Subcutaneous abdominal adipose tissue (tissue), 5 donors: Measurements from ENCODE around the gene IKZF3.
"Not testable (repeated sequence)": the region's sequence is repeated elsewhere in the genome, so short reads cannot be mapped to it uniquely, and the experiment has no call there.

Experiments used
- H3K27ac ChIP-seq: one replicate; pipeline ENCODE4 v1.7.0; 2013; ENCODE audit warnings: low read depth, mild to moderate bottlenecking, inconsistent platforms, low read length, moderate library complexity
- H3K27me3 ChIP-seq, 5 donors: one replicate each; pipeline ENCODE4 v1.7.0; 2013; ENCODE audit warnings: low read length in 5 of 5, inconsistent platforms in 1 of 5; ENCODE audit not compliant: control insufficient read depth in 5 of 5, insufficient read depth in 4 of 5
- H3K36me3 ChIP-seq, 5 donors: one replicate each; pipeline ENCODE4 v1.7.0; 2013; ENCODE audit warnings: low read length in 5 of 5; ENCODE audit not compliant: control insufficient read depth in 5 of 5, insufficient read depth in 5 of 5
- H3K4me1 ChIP-seq, 5 donors: one replicate each; pipeline ENCODE4 v1.7.0; 2013; ENCODE audit warnings: low read length in 5 of 5, mild to moderate bottlenecking in 3 of 5, moderate library complexity in 1 of 5; ENCODE audit not compliant: control insufficient read depth in 5 of 5, insufficient read depth in 5 of 5
- H3K4me3 ChIP-seq, 5 donors: one replicate each; pipeline ENCODE4 v1.7.0; 2013; ENCODE audit warnings: low read length in 5 of 5, low read depth in 1 of 5
- H3K9ac ChIP-seq, 5 donors: one replicate each; pipeline ENCODE4 v1.7.0; 2013; ENCODE audit warnings: low read length in 5 of 5, mild to moderate bottlenecking in 4 of 5, moderate library complexity in 3 of 5
- H3K9me3 ChIP-seq, 5 donors: one replicate each; pipeline ENCODE4 v1.7.0; 2013; ENCODE audit warnings: low read length in 5 of 5; ENCODE audit not compliant: control insufficient read depth in 5 of 5
- donor health status: healthy.
- donor health status: healthy.
- donor health status: healthy.
- donor health status: healthy.
- donor health status: healthy.

Gene IKZF3

DNA sequence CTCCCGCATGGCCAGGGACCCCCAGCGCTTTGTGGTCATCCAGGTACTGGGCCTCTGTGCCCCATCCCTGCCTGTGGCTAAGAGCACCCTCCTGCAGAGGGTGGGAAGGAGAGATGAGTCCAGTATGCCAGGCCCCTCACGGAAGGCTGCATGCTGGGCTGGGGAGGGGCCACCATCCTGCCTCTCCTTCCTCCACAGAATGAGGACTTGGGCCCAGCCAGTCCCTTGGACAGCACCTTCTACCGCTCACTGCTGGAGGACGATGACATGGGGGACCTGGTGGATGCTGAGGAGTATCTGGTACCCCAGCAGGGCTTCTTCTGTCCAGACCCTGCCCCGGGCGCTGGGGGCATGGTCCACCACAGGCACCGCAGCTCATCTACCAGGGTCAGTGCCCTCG, 137.5 kb downstream of the IKZF3 start:
- Histone ChIP-seq H3K4me1 (peaks cover 3 to 15% (median 10%) of the 10 kb centered on the region in 5 donors), H3K27ac (no peak overlapping the region), H3K27me3 (no peaks in the 10 kb centered on the region), H3K9ac (no peak overlapping the region), H3K36me3 (peaks cover 0 to 39% (median 32%) of the 10 kb centered on the region in 5 donors), H3K4me3 (no peak overlapping the region), H3K9me3 (no peaks in the 10 kb centered on the region)

DNA sequence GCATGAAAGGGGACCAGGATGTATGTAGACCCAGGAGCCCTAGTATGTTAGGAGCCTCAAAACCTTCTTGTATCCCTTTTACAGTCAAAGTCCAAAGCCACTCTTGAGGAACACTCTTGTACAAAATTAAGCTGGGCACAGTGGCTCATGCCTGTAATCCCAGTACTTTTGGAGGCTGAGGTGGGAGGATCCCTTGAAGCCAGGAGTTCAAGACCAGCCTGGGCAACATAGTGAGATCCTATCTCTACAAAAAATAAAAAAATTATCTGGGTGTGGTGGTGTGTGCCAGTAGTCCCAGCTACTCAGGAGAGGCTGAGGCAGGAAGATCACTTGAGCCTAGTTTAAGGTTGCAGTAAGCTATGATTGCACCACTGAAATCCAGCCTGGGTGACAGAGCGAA, 138.2 kb downstream of the IKZF3 start:
- H3K27ac ChIP-seq, H3K27me3 ChIP-seq: not testable (repeated sequence)
- H3K36me3 ChIP-seq: peaks cover 0 to 39% (median 32%) of the 10 kb centered on the region in 5 donors

GRCh38 chr17:39724731-39725130, 139.4 kb downstream of the IKZF3 start:
- Histone ChIP-seq H3K4me3 (no peak overlapping the region), H3K4me1 (peaks cover 2 to 8% (median 6%) of the 10 kb centered on the region in 5 donors), H3K36me3 (peaks cover 0 to 42% (median 35%) of the 10 kb centered on the region in 5 donors), H3K27me3 (no peaks in the 10 kb centered on the region), H3K9me3 (no peaks in the 10 kb centered on the region), H3K27ac (no peak overlapping the region), H3K9ac (no peak overlapping the region)

More for the DNA sequence above, 138.2 kb downstream of the IKZF3 start:
- not testable (repeated sequence) for H3K9me3 ChIP-seq, H3K4me3 ChIP-seq, H3K9ac ChIP-seq
- H3K4me1 ChIP-seq: peaks cover 3 to 15% (median 10%) of the 10 kb centered on the region in 5 donors

GRCh38 chr17:39722965-39723848, 140.9 kb downstream of the IKZF3 start:
- Histone ChIP-seq H3K27ac (no peak overlapping the region), H3K36me3 (peaks cover 0 to 40% (median 32%) of the 10 kb centered on the region in 5 donors), H3K9me3 (no peaks in the 10 kb centered on the region), H3K9ac (no peak overlapping the region), H3K27me3 (no peaks in the 10 kb centered on the region), H3K4me3 (no peak overlapping the region), H3K4me1 (no peaks in the 10 kb centered on the region)

DNA sequence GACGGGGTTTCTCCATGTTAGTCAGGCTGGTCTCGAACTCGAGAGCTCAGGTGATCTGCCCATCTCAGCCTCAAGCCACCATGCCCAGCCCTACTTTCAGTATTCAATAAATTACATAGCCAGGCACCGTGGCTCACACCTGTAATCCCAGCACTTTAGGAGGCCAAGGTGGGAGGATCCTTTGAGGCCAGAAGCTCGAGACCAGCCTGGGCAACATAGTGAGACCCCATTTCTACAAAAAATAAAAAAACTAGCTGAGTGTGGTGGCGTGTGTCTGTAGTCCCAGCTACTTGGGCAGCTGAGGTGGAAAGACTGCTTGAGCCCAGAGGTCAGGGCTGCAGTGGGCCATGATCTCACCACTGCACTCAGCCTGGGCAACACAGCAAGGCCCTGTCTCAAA, 142.0 kb downstream of the IKZF3 start:
- Histone ChIP-seq H3K4me1 (no peaks in the 10 kb centered on the region), H3K27me3 (no peaks in the 10 kb centered on the region), H3K4me3 (no peak overlapping the region), H3K27ac (no peak overlapping the region), H3K9me3 (no peaks in the 10 kb centered on the region), H3K9ac (no peak overlapping the region), H3K36me3 (peaks cover 0 to 31% (median 22%) of the 10 kb centered on the region in 5 donors)

DNA sequence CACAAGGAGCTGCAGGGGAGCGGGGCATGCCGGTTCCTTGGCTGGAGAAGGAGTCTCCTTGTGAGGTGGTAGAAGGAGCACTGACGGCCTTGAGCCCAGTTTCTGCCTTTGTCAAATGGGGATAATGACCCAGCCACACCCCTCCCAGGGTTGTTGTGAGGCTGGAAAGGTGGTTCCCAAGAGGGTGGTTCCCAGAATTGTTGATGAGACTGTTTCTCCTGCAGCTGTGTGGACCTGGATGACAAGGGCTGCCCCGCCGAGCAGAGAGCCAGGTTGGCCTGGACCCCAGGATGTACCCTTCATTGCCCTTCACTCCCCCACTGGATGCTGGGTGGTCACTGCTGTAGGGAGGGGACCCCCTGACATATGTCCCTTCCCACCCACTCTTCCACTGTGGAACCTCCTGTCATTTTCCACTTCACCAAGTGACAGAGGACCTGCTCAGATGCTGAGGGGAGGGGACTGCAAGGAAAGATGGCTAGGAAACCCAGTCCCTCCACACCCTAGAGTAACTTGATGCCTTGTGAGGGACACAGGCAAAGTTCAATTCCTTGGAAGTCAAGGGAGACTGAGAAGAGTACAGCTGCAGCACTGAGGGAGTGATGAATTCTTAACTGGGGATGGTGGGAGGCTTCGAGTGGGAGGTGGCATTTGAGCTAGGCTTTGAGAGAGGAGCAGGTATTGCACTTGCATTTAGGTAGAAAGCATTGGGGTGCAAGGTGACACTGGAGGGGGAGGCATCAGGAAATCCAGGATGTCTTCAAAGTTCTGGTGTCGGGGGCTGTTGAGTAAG, 144.4 kb downstream of the IKZF3 start:
- Histone ChIP-seq H3K36me3 (peaks cover 0 to 33% (median 27%) of the 10 kb centered on the region in 5 donors), H3K9ac (no peak overlapping the region)

DNA sequence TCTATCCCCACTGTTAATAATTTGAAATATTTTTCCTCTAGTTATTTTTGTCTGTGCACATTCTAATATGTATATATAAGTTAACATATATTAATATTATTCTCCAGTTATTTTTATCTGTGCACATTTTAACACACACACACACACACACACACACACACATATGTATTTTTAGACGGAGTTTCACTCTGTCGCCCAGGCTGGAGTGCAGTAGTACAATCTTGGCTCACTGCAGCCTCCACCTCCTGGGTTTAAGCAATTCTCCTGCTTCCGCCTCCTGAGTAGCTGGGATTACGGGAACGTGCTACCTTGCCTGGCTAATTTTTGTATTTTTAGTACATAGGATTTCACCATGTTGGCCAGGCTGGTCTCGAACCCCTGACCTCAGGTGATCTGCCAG, 146.5 kb downstream of the IKZF3 start:
- Histone ChIP-seq H3K36me3 (peaks cover 0 to 37% (median 26%) of the 10 kb centered on the region in 5 donors), H3K9me3 (no peaks in the 10 kb centered on the region), H3K27ac (no peak overlapping the region), H3K4me1 (no peaks in the 10 kb centered on the region), H3K27me3 (no peaks in the 10 kb centered on the region), H3K9ac (no peak overlapping the region), H3K4me3 (no peak overlapping the region)

More for the DNA sequence above, 144.4 kb downstream of the IKZF3 start:
- no peaks in the 10 kb centered on the region for H3K27me3 ChIP-seq
- no peak overlapping the region for H3K4me3 ChIP-seq
- no peaks in the 10 kb centered on the region for H3K4me1 ChIP-seq
- no peaks in the 10 kb centered on the region for H3K9me3 ChIP-seq
- H3K27ac ChIP-seq: no peak overlapping the region

- no peaks in the 10 kb centered on the region for H3K9me3 ChIP-seq
- H3K36me3 ChIP-seq: peaks cover 0 to 43% (median 26%) of the 10 kb centered on the region in 5 donors
- no peaks in the 10 kb centered on the region for H3K4me1 ChIP-seq
- no peaks in the 10 kb centered on the region for H3K27me3 ChIP-seq
- no peak overlapping the region for H3K4me3 ChIP-seq
- no peak overlapping the region for H3K9ac ChIP-seq
- H3K27ac ChIP-seq: no peak overlapping the region
These were observed 147.1 kb downstream of the IKZF3 start for GRCh38 chr17:39716879-39717536.

DNA sequence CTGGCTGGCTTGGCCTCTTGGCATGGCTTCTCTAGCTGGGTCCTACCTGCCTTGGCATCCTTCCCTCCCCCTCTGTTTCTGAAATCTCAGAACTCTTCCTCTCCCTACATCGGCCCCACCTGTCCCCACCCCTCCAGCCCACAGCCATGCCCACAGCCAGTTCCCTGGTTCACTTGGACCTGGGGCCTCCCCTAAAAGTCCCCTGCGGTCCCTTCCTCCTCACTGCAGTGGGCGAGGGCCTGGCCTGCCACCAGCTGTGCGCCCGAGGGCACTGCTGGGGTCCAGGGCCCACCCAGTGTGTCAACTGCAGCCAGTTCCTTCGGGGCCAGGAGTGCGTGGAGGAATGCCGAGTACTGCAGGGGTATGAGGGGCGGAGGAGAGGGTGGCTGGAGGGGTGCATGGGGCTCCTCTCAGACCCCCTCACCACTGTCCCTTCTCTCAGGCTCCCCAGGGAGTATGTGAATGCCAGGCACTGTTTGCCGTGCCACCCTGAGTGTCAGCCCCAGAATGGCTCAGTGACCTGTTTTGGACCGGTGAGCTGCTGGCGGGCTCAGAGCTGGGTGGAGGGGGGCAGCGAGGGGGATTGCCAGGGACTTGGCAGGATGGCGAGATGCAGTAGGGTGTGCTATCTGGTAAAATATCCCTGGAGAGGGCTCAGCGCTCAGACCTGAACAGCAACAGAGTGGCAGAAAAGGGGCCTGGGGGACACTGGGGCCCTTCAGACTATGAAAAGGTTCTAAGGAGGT, 147.9 kb downstream of the IKZF3 start:
- Histone ChIP-seq H3K27me3 (no peaks in the 10 kb centered on the region), H3K4me3 (no peak overlapping the region), H3K36me3 (peaks cover 0 to 50% (median 30%) of the 10 kb centered on the region in 5 donors), H3K27ac (no peak overlapping the region), H3K9me3 (no peaks in the 10 kb centered on the region), H3K9ac (no peak overlapping the region), H3K4me1 (no peaks in the 10 kb centered on the region)
